IMR-90 (cell line): ENCODE data around the gene IL22RA2. TPM values are rescaled to one million over a fixed set of nuclear protein-coding genes. Genes with fewer than 3 reads are reported as not detected.

ENCODE experiments used
- ATAC-seq: fragments of 200-7000 bp; cut with Tn5 transposase; 2 replicates; pipeline ENCODE4 v1.9.1; 2020; ENCODE audit warnings: low read depth, mild to moderate bottlenecking, moderate library complexity
- BruUV-seq: library from RNA; stranded (reverse); fragments of 400-500 nt; replicated peaks from 2 replicates; lab custom pipeline; 2021; lab: Mats Ljungman, UMichigan
- CTCF ChIA-PET: fragments of 300-600 bp; formaldehyde crosslinking; extraction: SDS; loops from one replicate; lab custom pipeline; 2021; ENCODE audit warnings: antibody characterized with exemption; lab: Yijun Ruan, JAX
- POLR2A ChIA-PET: fragments of 300-600 bp; sonication (Branson Sonifier 250); formaldehyde crosslinking; loops from one replicate; lab custom pipeline; 2022; ENCODE audit warnings: antibody characterized with exemption; ENCODE audit not compliant: unreplicated experiment; lab: Charles Lee
- DNase-seq: peaks from one replicate; pipeline ENCODE4 v3.0.0; 2013
- H2AFZ ChIP-seq: replicated peaks from 2 replicates; pipeline ENCODE3; 2013; ENCODE audit warnings: low read length, mild to moderate bottlenecking; ENCODE audit not compliant: poor library complexity
- H2AK5ac ChIP-seq: 2 replicates; pipeline ENCODE4 v1.6.1; 2013; ENCODE audit warnings: low read depth, low read length, inconsistent platforms
- H2AK9ac ChIP-seq: replicated peaks from 2 replicates; pipeline ENCODE3; 2013; ENCODE audit warnings: mild to moderate bottlenecking, low read depth, low read length, moderate library complexity; ENCODE audit not compliant: poor library complexity
- H2BK120ac ChIP-seq: 2 replicates; pipeline ENCODE4 v1.6.1; 2013; ENCODE audit warnings: low read depth, low read length, inconsistent platforms
- H2BK15ac ChIP-seq: 3 replicates; pipeline ENCODE4 v1.6.1; 2013; ENCODE audit warnings: low read depth, low read length, inconsistent platforms
- H2BK20ac ChIP-seq: 2 replicates; pipeline ENCODE4 v1.6.1; 2013; ENCODE audit warnings: low read depth, mild to moderate bottlenecking, inconsistent platforms, low read length, moderate library complexity
- H2BK5ac ChIP-seq: 2 replicates; pipeline ENCODE4 v1.6.1; 2013; ENCODE audit warnings: mild to moderate bottlenecking, low read depth, low read length, inconsistent platforms; ENCODE audit not compliant: poor library complexity, severe bottlenecking
- H3K14ac ChIP-seq: replicated peaks from 2 replicates; pipeline ENCODE4 v1.6.1; 2013; ENCODE audit warnings: low read depth, low read length, inconsistent platforms
- H3K18ac ChIP-seq: 2 replicates; pipeline ENCODE4 v1.6.1; 2013; ENCODE audit warnings: low read depth, low read length, control low read depth
- H3K23ac ChIP-seq: 2 replicates; pipeline ENCODE4 v1.6.1; 2013; ENCODE audit warnings: low read depth, low read length, inconsistent platforms
- H3K27ac ChIP-seq: 2 replicates; pipeline ENCODE4 v1.5.1; 2013; ENCODE audit warnings: mild to moderate bottlenecking, control low read depth, low read length; ENCODE audit not compliant: insufficient read depth
- H3K27me3 ChIP-seq: 2 replicates; pipeline ENCODE4 v1.6.1; 2013; ENCODE audit warnings: low read length; ENCODE audit not compliant: control insufficient read depth, insufficient read depth
- H3K36me3 ChIP-seq: 2 replicates; pipeline ENCODE4 v1.6.1; 2013; ENCODE audit warnings: low read length, mixed read lengths; ENCODE audit not compliant: control insufficient read depth, insufficient read depth
- H3K4ac ChIP-seq: 2 replicates; pipeline ENCODE4 v1.6.1; 2013; ENCODE audit warnings: low read depth, low read length, inconsistent platforms
- H3K4me1 ChIP-seq: 2 replicates; pipeline ENCODE4 v1.6.1; 2013; ENCODE audit warnings: low read length, mixed read lengths; ENCODE audit not compliant: control insufficient read depth, insufficient read depth
- H3K4me2 ChIP-seq: 2 replicates; pipeline ENCODE4 v1.6.1; 2013; ENCODE audit warnings: low read depth, mild to moderate bottlenecking, control low read depth, low read length, moderate library complexity
- H3K4me3 ChIP-seq: 2 replicates; pipeline ENCODE4 v1.5.1; 2013; ENCODE audit warnings: low read depth, mild to moderate bottlenecking, control low read depth, low read length, moderate library complexity; ENCODE audit not compliant: insufficient read depth
- H3K56ac ChIP-seq: 2 replicates; pipeline ENCODE4 v1.6.1; 2013; ENCODE audit warnings: low read length, inconsistent platforms; ENCODE audit not compliant: insufficient read depth; ENCODE audit errors: extremely low read depth
- H3K79me1 ChIP-seq, 2 experiments: 2 replicates each; pipeline ENCODE4 v1.6.1; 2013; ENCODE audit warnings: low read length in 2 of 2, inconsistent platforms in 1 of 2, low read depth in 1 of 2
- H3K9ac ChIP-seq: 2 replicates; pipeline ENCODE4 v1.6.1; 2013; ENCODE audit warnings: low read depth, low read length, control low read depth
- H3K9me1 ChIP-seq: 2 replicates; pipeline ENCODE4 v1.6.1; 2013; ENCODE audit warnings: low read length, inconsistent platforms; ENCODE audit not compliant: insufficient read depth
- H3K9me3 ChIP-seq: 2 replicates; pipeline ENCODE4 v1.6.1; 2013; ENCODE audit warnings: low read length; ENCODE audit not compliant: control insufficient read depth, insufficient read depth
- H4K20me1 ChIP-seq: 2 replicates; pipeline ENCODE4 v1.6.1; 2013; ENCODE audit warnings: low read length, inconsistent platforms; ENCODE audit not compliant: insufficient read depth
- H4K5ac ChIP-seq: 2 replicates; pipeline ENCODE4 v1.6.1; 2013; ENCODE audit warnings: mild to moderate bottlenecking, low read depth, low read length, control low read depth
- H4K8ac ChIP-seq, 2 experiments: 2 replicates each; pipeline ENCODE4 v1.6.1; 2013; ENCODE audit warnings: low read depth in 2 of 2, low read length in 2 of 2, control low read depth in 1 of 2, inconsistent platforms in 1 of 2
- H4K91ac ChIP-seq: 2 replicates; pipeline ENCODE4 v1.6.1; 2013; ENCODE audit warnings: low read depth, low read length, inconsistent platforms; ENCODE audit not compliant: insufficient read depth
- BHLHE40 ChIP-seq: fragments of 150-350 bp; IDR thresholded peaks from 2 replicates; pipeline ENCODE4 v1.6.1; 2016; ENCODE audit warnings: mild to moderate bottlenecking, low read depth, low read length
- CEBPB ChIP-seq: IDR thresholded peaks from 2 replicates; pipeline ENCODE4 v1.6.1; 2012; ENCODE audit warnings: low read depth, low read length, improper control_type of control experiment
- FOS ChIP-seq: fragments of 150-350 bp; IDR thresholded peaks from 2 replicates; pipeline ENCODE4 v1.6.1; 2016; ENCODE audit warnings: low read depth, low read length
- dilution Hi-C: fragments of 300-500 bp; cut with HindIII; formaldehyde crosslinking; loops from one replicate; pipeline ENCODE4 v1.14.3; 2018; ENCODE audit warnings: low sequenced_read_pairs; ENCODE audit not compliant: unreplicated experiment
- in situ Hi-C: fragments of 300-500 bp; cut with MboI; formaldehyde crosslinking; loops from 3 replicates; pipeline ENCODE4 v1.14.3; 2019; ENCODE audit warnings: low sequenced_read_pairs, inconsistent platforms, mixed read lengths
- intact Hi-C: fragments of 100-400 bp; cut with micrococcal nuclease; formaldehyde crosslinking; loops from 2 replicates; pipeline ENCODE4 v1.10.0; 2022
- polyA plus RNA-seq, 3 experiments: library from polyadenylated mRNA; depleted of rRNA; stranded (reverse); fragments of >200 nt; gene quantifications; 2 replicates each; pipeline ENCODE4 v1.2.3, GENCODE V29; 2012; ENCODE audit warnings: low replicate concordance in 1 of 3
- total RNA-seq: library from RNA; depleted of rRNA; stranded (reverse); fragments of >200 nt; gene quantifications from 2 replicates; pipeline ENCODE4 v1.2.3, GENCODE V29; 2012
- TF ChIP-seq, protein P1 (sequence below): fragments of 150-350 bp; IDR thresholded peaks from 2 replicates; pipeline ENCODE4 v1.6.1; 2016; ENCODE audit warnings: low read depth, mild to moderate bottlenecking, low read length, moderate library complexity, borderline replicate concordance

IL22RA2 gene
- total and polyA plus RNA-seq, 2 of the 4 experiments (the other 2 are of a cell fraction) = not detected

GRCh38 chr6:137210903-137211302 is 37.5 kb upstream of the IL22RA2 start:
- Histone ChIP-seq H4K91ac (no peak overlapping the region), H4K20me1 (peaks cover 23% of the 10 kb centered on the region; the same call in 1 of the 2 replicates), H2AK5ac (no peak overlapping the region), H3K27ac (no peak overlapping the region), H4K5ac (no peak overlapping the region), H3K4ac (no peak overlapping the region), H2BK120ac (no peak overlapping the region), H3K27me3 (no peaks in the 10 kb centered on the region), H3K56ac (no peak overlapping the region), H3K23ac (no peak overlapping the region), H3K18ac (no peak overlapping the region), H2AFZ (no peak overlapping the region), H3K9me3 (no peaks in the 10 kb centered on the region; the same call in 1 of the 2 replicates), H3K4me2 (no peak overlapping the region), H3K9ac (no peak overlapping the region), H4K8ac (no peak overlapping the region), H3K9me1 (no peaks in the 10 kb centered on the region), H3K79me1 (peaks cover 22 to 46% of the 10 kb centered on the region in 2 experiments), H2AK9ac (no peak overlapping the region), H2BK15ac (no peak overlapping the region), H3K14ac (no peak overlapping the region), H3K4me3 (no peak overlapping the region), H2BK5ac (no peak overlapping the region), H2BK20ac (no peak overlapping the region), H3K4me1 (peaks cover 3% of the 10 kb centered on the region; the same call in 1 of the 2 replicates), H3K36me3 (peaks cover 3% of the 10 kb centered on the region; the same call in 1 of the 2 replicates)
- BruUV-seq = no TSS peak
- TF ChIP-seq CEBPB (peak; percentile 57; the same call in 1 of the 2 replicates), BHLHE40 (no peak), FOS (no peak)
- TF ChIP-seq, protein P1, sequence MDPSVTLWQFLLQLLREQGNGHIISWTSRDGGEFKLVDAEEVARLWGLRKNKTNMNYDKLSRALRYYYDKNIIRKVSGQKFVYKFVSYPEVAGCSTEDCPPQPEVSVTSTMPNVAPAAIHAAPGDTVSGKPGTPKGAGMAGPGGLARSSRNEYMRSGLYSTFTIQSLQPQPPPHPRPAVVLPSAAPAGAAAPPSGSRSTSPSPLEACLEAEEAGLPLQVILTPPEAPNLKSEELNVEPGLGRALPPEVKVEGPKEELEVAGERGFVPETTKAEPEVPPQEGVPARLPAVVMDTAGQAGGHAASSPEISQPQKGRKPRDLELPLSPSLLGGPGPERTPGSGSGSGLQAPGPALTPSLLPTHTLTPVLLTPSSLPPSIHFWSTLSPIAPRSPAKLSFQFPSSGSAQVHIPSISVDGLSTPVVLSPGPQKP = no peak
- peak; percentile 14 for DNase-seq
- in situ Hi-C loops = no loop called here
- intact Hi-C loops = no loop called here
- ChIA-PET POLR2A (no interaction called here), CTCF (no interaction called here)
- no peak for ATAC-seq
- dilution Hi-C loops = no loop called here
